Activated T-cell treated with anti-CD3 and anti-CD28 coated beads, Interleukin-2, amount 50 U/mL, for 1 hour (primary cell): ENCODE results near the gene AUP1.
"Not testable (repeated sequence)": the region's sequence is repeated elsewhere in the genome, so short reads cannot be mapped to it uniquely, and the experiment has no call there.

ENCODE experiments used
- DNase-seq: peaks from one replicate; pipeline ENCODE4 v3.0.0-alpha.2; 2020

AUP1 gene, protein sequence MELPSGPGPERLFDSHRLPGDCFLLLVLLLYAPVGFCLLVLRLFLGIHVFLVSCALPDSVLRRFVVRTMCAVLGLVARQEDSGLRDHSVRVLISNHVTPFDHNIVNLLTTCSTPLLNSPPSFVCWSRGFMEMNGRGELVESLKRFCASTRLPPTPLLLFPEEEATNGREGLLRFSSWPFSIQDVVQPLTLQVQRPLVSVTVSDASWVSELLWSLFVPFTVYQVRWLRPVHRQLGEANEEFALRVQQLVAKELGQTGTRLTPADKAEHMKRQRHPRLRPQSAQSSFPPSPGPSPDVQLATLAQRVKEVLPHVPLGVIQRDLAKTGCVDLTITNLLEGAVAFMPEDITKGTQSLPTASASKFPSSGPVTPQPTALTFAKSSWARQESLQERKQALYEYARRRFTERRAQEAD

DNA sequence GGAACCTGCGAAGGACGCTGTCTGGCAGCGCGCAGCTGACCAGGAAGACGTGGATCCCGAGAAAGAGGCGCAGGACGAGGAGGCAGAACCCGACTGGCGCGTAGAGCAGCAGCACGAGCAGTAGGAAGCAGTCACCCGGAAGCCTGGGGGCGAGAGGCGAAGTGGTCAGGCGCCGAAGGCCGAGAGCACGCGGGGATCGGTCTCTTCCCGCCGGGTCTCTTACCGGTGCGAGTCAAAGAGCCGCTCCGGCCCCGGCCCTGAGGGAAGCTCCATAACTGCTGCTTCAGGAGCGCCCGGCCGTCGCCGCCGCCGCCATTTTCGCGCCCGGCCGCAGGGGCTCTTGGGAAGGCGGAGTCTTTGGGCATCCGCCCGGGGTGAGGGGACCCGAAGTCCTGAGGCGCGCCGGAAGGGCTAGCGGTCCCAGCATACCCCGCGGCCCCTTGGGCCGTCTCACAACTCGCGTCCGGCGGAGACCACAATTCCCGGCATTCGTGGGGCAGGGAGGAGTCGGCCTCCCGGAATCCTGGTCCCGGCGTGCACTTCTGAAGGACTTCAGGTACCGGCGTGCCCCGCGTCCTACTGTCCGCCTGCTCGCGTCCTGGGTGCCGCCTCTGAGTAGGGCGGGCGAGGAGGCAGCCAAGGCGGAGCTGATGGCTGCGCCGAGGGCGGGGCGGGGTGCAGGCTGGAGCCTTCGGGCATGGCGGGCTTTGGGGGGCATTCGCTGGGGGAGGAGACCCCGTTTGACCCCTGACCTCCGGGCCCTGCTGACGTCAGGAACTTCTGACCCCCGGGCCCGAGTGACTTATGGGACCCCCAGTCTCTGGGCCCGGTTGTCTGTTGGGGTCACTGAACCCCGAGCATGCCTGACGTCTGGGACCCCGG is at the start of gene AUP1, which contains the start of gene HTRA2:
Gene AUP1 (minus strand): TSS at position 350 of the 882 bp plus-strand sequence. CDS start 77 bp downstream, at position 273.
Gene HTRA2 (plus strand): TSS at position 577 of the 882 bp plus-strand sequence. CDS start 74 bp downstream, at position 651.
- peak; percentile 85 for DNase-seq

DNA sequence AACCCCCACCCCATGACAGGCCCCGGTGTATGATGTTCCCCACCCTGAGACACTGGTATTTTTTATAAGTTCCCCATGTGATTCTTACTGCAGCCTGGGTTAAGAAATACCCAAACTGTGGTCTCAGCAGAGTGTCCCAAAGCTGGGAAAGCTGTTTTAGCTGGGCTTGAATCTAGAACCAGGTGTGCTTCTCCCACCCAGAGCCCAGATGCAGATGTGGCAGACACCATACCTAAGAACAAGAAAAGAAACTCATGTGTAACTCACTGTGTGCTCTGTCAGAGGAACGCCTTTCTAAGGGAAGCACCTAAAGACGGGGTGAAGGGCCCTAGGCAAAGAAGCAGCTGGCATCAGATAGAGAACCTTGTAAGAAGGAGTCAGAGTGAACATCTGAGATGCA is 48.9 kb upstream of the AUP1 start:
- no peak for DNase-seq

DNA sequence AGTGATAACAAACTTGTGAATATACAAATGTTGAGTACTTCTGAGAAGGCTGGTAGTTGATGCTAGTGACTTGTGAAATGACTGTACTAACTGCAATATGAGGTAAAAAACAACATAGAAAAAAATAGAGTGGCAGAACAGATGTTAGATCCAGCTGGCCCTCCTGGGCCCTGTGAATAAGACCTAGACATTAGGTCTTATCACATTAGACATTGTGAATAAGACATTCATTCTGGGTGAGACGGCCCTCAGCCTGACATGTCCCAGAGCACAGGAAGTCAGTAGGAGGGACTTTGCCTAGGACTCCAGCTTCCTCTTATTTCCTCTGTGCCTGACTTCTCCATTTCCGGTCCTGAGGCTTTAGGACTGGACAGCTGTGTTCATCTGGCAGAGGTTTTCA is 47.9 kb upstream of the AUP1 start:
- DNase-seq, result no peak

DNA sequence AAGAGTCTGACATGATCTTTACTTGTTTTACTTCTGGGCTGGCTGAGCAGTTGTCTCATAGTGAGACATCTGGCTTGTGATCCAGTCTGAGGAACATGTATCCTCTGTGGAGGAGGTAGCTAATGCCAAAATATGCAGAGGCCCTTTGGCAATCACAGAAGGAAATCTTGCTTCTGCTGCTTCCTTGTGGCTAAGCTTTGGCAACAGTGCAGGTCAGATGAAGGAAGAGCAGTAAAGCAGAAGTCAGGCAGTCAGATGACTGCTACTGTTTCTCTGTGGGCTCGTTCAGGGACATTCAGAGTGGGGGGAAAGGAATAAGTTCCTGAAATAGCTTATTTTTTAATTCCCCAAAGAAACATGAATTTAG is 47.3 kb upstream of the AUP1 start:
- DNase-seq, result no peak

DNA sequence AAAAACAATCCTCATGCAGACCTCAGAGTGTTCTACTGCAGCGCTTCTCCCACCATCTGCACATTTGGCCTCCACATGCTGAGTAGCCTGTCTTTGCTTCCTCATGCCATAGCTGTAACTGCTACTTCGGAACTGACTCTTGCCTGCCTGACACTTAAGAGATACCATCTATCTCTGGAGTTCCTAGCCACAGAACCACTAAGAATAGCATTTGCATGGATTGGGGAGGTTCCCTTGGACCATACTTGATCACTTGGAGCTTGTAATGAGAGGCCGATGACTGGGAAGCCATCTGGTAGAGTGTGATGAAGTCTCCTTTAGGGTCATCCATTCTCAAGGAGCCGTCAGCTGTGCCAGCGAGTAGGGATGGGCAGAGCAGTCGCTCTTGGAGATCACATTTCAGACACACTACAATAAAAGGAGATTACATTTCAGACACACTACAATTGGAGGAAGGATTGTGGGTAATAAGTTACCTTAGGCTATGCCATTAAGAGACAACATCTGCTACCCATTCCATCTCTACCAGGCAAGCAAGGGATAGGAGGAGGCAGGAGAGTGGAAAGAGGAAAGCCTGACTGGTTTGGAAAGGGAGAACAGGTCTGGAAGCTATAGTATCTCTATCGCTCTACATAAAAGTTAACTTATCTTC is 46.8 kb upstream of the AUP1 start:
- no peak for DNase-seq

DNA sequence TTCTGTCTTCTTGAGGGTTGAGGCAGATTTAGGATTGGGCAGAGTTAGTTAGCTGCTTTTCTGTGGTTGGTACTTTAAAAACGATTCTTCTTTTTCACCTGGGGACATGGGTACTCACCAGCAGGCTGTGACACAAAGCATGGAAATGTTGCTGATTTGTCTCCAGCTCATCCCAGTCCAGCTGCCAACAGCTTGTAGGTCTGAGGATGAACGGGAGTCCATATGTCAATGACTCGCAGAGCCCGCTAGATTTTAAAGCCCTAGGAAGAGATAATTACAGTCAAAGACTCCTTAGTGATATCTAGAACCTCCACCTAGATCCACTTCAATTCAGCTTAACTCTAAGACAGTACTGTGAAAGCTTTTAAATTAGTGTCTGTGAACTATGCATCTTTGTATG is 45.8 kb upstream of the AUP1 start:
- DNase-seq, result no peak

DNA sequence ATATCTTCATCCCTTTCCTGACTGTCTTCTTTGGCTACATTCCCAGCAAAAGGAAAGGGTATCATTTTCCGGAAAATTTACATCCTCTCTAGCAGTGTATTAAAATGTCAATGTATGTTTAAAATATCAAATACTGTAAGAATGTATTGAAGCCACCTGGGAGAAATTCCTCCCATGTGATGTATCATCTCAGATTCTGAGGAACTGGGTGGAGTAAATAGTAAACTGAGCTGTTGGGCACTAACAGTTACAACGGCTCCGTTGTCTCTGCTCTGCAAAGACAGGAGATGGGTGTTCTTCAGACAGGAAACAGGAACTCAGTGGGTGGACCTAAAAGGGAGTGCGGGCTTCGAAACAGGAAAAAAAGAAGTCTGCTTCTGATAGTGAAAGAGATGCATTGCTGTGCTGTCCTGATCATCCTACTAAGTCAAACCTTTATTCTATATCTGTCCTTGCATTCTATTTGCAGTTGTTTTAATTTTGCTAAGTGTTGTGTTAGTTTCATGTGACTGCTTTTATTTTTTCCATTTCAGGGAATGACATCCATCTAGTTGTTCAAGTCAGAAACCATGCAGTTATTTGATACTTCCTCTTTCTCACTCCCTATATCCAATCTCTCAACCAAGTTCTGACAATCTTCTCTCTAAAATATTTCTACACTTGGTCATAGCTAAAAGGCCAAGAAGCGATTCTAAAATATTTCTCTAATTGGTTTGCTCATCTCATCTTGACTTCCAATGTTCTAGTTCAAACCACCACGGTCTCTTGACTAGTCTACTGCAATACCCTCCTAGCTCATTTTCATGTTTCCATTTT is 44.4 kb upstream of the AUP1 start:
- no peak for DNase-seq

DNA sequence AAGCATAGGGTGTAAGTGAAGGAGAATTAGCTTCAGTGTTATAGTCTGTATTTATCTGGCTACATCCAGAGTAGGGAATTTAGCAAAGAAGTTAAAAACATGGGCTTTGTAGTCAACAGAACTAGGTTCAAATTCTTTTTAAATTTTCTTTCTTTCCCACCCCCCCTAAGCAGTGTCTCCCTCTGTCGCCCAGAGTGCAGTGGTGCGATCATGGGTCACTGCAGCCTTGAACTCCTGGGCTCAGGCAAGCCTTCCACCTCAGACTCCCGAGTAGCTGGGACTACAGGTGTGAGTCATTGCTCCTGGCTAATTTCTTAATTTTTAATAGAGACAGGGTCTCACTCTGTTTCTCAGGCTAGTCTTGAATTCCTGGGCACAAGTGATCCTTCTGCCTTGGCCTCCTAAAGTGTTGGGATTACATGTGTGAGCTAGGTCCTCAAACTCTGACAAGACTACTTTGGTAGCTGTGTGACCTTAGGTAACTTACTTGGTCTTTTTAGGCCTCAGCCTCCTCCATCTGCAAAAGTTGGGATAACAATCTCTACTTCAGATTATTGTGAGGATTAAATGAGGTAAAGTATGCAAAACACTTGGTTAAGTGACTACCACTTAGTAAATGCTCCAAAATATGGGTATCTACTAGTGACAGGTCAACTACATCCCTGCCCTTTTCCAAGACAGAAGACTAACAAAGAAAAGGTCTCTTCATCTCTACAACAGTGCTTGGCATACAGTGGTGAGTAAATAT is 42.8 kb upstream of the AUP1 start:
- DNase-seq, result no peak

DNA sequence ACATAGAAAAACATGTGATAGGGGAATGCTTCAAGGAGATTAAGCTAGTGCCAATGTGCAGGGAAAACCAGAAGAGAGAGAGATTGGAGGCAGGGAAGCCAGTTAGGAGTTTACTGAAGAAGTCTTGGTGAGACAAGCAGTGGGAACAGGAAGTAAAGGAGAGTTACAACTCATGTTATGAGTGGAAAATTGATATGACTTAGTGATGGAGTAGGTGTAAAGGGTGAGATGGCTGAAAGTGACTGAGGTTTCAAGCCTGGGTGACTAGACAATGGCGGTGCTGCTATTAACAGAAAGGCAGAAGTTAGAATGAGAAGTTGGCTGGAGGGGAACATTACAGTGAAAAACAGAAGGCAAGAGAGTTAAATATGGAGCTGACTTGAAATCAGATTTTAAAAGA is 41.6 kb upstream of the AUP1 start:
- no peak for DNase-seq

DNA sequence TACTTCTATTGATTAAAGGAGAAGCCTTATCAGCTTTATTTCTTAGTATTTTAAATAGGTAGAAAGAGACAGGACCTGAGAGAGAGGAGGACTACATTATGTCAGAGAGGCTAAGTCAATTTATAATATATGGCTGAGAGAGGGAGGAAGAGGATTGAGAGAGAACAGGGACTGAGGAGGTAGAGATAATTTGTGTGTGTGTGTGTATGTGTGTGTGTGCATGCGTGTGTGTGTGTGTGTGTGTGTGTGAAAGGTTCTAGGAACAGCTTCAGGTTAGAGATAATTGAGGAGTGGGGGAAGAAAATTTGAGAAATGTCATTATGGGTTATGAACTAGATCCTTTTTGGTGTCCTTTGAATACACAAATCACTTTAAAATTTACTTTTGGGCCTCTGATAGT is 40.2 kb upstream of the AUP1 start:
- DNase-seq, result no peak

DNA sequence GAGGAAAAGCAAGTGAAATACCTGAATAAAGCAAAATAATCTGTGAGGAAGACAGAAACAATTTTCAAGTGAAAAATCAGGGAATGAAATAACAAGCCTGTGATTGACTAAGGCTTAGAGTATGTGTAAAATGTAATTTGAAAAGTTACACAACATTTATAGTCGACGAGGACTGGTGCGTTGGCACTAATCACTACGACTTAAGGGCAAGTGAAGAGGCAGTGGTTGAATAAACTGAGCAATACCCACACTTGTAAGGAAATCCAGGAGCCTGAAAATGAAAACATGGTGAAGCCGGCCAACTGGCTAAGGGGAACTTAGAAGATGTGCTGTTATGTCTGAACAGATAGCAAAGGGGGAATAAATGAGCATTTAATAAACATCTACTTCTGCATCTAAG is 38.4 kb upstream of the AUP1 start:
- DNase-seq, result no peak

DNA sequence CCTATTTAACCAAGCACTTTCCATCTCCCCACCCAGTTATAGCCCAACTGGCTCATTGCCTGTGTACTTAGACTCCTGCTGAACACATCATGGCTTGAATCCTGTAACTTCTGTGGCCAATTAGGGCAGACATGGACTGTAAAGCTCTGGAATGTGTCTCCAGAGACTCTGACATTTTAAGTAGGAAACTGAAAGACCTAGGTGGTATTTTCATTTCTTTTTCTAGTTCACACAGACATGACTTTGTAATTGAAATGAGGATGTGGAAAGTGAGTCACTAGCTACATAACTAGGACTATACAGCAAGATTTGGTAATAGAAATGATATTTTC is 37.2 kb upstream of the AUP1 start:
- DNase-seq, result no peak

DNA sequence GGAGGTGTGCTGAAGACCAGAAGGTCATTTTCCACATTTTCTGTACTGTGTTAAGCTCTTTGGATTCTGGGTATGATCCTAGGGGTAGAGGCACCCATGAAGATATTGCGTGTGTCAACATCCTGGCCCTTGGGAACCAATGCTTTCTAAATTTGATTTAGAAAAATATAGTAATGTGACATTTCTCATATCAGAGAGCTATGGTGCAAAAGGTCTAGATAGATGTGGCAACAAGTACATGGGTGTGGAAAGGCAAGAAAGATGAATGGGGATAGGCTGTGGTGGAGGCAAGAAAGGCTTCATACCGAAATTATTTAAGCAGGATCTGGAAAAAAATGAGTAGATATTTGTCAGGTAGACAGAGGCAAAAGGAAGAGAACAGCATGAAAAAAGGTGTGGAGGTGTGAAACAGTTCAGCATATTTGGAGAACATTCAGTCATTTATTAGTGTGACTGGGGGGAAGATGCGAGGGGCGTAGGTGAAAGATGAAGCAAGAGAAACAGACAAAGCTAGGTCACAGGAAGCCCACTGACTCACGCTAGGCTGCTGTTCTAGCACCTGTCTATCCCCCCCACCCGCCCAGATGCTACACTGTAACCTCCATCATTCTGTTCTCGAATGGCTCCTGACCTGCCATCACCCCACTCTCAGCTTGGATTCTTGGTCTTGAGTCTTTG is 36.7 kb upstream of the AUP1 start:
- no peak for DNase-seq

DNA sequence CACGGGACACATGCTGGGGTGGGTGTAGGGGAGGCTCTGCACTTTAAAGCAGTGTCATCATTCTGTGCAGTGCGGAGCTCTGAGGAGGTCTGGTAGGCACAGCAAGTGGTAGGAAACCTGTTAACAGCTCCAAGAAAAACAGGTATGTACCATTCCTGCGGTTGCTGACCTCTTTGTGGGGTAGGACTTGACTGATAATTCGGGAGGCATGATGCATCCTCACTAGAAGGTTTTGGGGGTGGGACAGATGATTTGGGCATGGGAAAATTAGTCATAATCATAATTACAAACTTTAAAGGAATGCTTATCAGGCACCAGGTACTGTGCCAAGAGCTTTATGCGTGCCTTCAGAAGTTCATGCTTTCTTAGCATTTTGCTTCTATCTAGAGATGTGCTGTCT is 34.7 kb upstream of the AUP1 start:
- no peak for DNase-seq

DNA sequence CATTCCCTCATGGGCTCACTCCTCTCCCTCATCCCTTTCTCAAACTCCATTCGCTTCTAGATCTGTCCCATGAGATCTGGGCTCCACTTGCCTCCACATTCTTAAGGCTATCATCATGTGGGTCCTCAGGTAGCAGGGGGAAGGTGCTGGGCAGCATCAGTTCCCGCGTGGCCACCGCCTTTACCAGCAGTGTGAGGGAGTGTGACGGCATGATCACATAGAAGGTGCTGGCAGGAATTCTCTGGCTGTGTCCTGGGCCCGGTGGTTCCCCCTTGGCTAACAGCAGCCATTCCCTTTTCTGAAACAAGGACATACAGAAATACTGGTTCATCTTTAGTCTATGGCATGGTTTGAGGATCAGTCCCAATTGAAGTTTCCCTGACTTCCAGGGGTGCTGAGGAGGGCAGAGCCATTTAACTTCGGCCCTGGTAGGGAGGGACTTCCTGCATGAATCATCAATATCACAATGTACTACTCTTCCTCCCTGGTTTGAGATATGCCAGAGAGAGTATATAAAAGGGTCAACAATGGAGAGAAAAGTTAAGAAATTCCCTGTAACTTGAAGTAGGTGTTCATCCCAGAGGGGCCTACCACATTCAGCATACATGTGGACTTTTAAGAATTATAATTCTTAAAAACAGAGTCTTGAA is 32.7 kb upstream of the AUP1 start:
- no peak for DNase-seq

DNA sequence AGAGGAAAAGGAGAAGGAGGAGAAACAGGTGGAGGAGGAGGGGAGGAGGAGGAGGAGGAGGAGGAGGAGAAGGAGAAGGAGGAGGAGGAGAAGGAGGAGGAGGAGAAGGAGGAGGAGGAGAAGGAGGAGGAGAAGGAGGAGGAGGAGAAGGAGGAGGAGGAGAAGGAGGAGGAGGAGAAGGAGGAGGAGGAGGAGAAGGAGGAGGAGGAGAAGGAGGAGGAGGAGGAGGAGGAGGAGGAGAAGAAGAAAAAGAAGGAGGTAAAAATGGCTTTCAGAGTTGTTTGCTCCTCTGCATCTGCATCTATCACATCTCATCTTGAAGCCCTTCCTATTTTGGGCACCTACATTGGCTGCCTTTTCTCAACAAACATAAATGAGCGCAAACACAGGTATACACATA is 31.5 kb upstream of the AUP1 start:
- DNase-seq, result not testable (repeated sequence)

DNA sequence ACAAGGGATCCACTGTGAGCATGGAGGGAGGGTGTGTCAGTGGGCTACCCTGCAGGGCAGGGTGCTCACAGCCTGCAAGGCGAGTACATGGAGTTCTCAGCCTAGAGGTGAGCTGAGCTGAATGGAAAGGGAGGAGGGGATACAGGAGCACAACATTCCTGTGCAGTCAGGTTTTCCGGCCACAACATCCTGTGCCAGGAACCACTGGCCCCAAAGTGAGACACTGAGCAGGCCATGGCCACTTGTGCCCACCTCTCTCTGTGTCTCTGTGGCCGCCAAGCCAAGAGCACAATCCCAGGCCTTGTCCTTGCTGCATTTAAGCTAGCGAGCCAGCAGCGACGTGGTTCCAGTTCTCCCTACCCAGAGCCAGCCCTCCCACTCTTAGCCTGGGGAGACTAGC is 31.1 kb upstream of the AUP1 start:
- no peak for DNase-seq

DNA sequence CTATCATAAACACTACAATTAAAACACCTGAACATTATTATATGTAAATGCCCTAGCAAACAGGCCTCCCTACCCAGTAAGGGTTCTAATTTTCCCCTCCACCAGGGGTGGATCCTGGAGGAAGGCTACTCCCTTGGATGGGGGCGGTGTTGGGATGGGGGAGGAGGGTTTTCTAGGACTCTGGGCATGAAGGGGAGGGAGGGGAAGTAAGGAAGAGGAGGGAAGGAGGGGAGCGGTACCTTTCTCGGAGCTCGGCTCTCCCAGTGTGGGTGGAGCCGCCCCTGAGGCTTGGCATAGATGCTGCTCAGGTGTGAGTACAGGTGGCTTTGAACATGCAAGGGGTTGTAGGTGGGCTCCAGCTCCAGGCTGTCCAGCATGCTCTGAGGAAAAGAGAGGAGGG is 30.4 kb upstream of the AUP1 start:
- DNase-seq, result no peak

DNA sequence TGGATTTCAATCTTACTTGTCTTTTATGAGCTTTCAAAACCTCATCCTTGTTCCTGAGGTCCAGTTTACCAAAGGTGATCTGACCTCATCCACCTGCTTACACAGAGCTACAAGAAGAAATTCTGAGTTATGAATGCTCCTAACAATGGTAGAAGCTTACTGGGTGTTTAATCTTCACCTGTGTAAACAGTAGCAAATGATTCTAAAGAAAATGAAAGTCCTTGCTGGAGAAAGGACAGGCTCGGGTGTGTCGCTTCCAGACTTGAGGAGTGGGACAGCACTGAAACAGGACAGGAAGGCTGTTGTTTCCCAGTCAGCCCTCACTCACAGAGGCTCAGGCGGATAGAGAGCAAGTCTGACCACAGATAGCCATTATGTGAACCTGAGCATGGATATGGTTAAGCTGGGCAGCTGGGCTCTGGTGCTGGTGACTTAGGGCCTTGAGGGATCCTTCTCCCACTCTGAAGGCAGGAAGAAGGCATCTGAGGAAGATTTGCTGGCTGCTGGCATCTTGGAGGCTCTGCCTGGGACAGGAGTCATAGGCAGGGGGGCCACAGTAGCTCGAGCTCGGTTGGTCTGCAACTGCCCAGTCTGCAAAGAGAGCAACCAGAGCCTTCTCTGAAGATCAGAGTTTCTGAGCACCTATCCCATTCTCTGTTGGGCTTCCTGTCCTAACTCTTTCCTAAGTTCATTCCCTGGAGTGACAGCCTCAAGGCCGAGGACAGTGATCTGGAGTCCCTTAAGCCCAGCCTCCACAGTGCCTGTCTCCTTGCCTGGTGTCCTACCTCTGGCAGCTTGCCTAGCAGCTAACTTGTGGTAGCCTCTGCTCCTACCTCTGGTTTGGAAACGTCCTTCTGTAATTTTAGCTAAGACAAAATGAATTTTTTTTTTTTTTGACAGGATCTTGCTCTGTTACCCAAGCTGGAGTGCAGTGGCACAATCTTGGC is 29.1 kb upstream of the AUP1 start:
- DNase-seq, result no peak
